Inflammatory macrophage treated with lipopolysaccharide for 4 hours (primary cell): ENCODE data around the gene PIK3CG.

Source experiments
- DNase-seq: peaks from one replicate; pipeline ENCODE4 v3.0.0-alpha.2; 2020

The PIK3CG gene

DNA sequence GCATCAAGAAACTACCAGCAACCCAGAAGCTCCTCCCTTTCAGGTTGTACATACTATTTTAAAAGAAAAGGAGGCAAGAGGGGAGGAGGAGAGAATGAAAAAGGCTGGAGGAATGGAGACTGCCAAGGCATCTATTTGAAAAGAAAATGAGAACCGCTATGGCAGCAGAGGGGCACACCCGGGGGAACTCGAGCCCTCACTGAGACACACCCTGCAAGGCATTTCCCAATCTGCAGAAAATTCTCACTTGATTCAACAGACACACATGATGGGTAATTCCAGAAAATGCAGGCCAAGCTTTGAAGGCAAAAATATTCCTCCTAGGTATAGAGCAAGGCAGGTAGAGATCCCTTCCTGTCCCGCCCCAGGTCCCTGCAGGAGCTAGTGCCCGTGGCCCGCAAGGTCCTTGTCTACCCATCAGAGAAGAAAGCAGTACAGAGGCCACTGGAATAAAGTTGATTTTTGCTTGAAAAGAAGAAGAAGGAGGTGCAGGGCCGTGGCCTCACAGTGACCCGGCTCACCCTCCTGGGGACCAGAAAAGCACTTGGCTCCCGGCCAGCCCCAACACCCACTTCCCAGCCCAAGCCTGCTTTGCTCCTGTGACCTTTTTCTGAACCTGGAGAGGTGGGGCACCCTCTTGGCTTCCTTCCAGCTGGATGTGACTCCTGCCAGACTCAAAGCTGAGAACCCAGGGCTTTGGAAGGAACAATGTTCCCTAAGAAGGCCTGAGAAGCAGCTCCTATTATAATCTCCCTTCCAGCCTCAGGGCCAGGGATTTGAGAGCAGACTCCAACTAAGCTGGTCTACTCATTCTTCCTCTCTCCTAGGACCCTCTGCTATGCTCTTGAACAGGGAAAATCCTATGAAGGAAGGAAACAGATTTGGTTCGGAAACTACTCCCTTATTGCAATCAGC is 6.2 kb upstream of the PIK3CG start:
- peak; percentile 65 for DNase-seq

DNA sequence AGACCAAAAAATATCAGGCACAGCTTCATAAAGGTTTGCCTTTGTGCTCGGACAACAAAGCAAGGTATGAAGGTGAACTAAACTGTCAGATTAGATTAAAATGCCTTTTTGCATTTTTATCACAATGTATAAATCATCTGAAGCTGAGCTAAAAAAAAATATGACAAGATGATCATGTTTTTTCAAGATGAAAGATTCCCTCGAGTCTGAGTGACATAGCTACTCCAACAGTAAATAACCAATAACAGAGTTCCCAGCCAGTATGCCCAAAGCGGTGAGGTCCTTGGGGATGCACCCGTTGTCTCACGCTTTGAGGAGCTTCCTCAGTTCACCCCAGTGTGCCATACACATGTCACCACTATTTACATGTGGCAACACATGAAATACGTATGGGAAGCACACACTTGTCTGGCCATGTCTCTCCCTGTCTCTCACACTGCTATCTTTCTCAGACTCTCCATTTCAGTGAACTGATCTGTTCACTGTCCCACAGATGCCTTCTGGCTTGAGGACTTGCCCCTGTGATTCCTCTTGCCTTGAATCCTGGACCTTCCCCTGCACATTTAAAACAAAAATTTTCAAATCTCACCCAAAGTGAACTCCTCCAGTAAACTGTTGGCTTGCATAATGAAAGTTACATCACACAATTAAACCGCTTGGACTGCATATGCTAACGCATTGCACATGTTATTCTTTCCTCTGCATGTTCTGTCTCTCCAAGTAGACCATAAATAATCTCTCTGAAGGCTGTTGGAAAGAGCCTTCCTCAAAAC is 2.6 kb upstream of the PIK3CG start:
- peak; percentile 59 for DNase-seq

DNA sequence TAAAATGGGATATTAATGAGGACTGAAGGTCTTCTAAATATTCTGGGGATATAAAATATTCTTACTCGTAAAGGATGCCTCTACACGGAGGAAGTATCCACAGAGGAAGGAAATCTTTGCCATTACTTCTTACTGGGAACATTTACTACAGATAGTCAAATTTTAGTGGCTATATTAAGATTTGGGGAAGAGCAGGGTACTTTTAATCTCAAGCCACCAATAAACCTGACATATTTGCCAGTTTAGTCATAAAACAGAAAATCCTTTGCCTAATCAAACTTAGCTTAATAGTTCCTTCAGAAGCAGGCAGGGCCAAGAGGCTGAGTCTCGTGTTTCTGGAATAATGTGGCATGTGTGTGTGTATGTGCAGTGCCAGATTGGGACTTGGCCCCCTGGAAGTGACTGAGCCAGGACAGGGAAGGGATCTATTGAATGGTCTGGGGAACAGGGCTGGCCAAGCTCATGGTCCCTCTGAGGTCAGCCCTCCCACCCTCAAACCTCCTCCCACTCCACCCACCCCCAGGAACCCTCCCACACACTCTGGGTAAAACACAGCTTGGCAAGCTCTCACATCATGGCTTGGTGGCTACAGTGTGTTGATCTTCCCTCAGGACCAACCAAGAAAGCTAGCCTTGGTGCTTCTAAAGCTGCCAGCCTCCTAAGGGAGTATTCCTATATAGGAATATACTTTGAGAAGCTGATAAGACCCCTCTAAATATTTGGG is 1.6 kb upstream of the PIK3CG start:
- DNase-seq: peak; percentile 25

DNA sequence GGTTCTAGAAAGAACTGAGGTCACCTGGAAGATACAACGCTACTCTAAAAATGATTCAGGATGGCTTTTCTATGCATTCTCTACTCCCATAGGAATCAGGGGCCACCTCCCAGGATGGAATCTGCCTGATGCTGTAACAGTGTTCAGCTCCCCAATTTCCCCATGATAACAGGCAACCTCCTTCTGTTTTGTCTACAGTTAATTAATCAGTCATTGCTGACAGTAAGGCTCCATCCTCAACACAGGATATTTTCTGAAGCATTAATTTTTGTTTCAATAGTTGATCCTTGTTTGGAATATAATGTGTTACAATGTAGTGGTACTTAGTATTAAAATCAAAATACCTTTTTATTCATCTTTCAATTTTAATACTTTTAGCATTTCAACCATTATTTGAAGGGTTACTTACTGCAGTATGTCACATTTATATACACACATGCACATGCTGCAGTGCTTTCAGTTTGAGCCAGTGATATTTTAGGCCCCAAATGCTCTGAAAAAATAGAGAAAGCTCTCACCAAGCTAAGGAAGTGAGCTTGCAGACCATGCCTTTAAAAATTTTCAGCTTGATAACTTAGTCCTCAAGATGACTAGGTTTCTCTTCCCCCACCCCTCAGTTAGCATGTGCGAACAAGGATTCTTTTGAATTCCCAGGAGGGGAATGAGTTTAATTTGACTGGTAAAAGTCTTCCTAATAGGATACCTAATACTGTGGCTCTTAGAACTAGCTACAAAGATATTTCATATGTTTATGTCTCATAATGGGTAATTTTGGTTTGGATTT is 592 bp upstream of the PIK3CG start:
- DNase-seq: no peak

DNA sequence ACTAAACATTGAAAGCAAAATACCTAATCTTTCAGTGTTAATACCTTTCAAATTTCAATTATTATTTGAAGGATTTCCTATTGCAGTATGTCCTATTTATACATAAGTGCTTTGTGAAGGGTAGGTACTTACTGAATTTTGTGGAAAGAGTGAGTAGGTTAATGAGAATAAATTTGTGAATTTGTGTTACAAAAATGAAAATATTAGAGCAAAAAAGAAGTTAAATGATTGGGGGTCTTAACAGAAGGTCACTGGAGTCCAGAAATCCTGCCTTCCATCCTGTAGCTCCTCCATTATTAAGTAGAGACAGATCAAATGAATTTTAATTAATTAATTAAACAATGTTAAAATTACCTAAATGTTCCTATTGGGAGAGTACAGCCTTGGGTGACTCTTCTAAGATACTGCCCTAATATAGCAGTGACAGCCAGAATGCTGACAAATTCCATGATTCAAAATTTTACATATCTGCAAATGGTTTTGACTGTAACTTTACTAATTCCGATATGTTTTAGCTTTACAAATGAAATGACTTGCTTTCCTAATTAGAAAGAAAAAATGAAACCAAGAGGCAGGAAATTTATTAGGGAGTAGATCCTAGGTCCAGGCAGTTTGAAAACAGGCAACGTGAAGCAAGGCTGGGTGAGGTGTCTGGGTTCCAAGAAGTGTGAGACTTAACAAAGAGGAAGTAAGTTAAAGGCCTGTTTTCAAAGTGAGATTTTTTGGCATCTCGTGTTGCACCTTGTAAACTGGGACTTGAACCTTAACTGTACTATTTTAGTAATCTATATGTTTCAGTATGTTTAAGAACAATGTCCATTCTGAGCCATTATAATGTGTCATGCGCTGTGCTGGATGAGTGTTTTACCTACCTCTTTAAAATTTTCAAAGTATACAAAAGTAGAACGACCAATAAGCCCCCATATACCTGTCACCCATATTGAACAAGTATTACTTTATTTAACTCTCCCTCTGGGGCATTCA is 1.5 kb downstream of the PIK3CG start:
- peak; percentile 82 for DNase-seq

DNA sequence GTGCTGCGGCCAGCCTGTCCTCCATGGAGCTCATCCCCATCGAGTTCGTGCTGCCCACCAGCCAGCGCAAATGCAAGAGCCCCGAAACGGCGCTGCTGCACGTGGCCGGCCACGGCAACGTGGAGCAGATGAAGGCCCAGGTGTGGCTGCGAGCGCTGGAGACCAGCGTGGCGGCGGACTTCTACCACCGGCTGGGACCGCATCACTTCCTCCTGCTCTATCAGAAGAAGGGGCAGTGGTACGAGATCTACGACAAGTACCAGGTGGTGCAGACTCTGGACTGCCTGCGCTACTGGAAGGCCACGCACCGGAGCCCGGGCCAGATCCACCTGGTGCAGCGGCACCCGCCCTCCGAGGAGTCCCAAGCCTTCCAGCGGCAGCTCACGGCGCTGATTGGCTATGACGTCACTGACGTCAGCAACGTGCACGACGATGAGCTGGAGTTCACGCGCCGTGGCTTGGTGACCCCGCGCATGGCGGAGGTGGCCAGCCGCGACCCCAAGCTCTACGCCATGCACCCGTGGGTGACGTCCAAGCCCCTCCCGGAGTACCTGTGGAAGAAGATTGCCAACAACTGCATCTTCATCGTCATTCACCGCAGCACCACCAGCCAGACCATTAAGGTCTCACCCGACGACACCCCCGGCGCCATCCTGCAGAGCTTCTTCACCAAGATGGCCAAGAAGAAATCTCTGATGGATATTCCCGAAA is 2.7 kb downstream of the PIK3CG start:
- DNase-seq: no peak

DNA sequence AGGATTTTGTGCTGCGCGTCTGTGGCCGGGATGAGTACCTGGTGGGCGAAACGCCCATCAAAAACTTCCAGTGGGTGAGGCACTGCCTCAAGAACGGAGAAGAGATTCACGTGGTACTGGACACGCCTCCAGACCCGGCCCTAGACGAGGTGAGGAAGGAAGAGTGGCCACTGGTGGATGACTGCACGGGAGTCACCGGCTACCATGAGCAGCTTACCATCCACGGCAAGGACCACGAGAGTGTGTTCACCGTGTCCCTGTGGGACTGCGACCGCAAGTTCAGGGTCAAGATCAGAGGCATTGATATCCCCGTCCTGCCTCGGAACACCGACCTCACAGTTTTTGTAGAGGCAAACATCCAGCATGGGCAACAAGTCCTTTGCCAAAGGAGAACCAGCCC is 3.3 kb downstream of the PIK3CG start:
- DNase-seq: no peak

DNA sequence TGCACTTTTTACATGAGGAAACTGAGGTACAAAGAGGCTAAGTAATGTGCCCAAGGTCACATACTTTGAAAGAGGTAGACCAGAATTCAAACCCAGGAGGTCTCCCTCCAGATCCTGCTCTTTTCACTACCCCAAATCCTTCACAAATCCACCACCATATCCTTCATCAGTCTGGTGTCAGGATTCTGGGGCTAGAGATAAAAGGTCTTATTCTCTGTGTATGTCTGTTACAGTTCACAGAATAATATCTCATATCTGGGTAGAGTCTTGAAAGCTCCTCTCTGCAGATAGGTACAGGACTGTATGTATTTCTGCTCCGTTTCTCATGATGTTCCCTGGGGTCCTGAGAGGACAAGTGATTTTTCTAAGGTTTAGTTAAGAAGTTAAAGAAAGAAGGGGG is 4.9 kb downstream of the PIK3CG start:
- no peak for DNase-seq

DNA sequence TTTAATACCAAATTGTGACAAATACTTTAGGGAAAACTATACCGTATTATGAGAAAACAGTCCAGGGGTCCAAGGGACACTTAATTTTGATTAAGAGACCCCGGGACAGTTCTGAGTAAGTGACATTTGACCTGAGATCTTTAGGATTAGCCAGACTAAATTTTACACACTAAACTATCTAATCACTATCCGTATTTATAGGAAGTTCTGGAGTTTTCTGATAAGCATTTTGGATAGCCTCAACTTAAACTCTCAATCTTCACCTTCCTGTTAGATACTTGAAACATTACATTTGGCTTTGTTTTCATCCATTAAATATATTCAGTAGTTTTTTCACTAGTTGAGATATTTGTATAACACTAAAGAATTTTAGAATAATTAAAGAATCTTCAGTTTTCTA is 5.4 kb downstream of the PIK3CG start:
- no peak for DNase-seq

DNA sequence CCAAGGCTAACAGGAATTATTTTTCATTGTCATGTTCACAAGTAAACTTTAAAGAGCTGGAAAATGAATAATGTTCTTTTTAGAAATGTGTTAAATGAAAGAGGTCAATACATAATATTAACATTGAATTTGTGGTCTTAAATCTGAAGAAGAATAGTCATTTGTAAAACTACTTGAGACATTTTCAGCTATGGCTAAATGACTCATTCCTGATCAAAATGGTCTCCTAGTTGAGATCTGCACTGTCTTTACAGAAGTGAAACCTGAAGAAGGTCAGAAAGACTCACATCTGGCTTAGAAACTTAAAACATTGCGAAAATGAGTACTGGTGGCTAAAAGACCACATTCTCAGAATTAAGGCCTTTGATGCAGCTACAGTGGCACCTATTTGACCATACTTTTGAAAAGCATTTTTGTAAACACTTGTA is 5.9 kb downstream of the PIK3CG start:
- DNase-seq: peak; percentile 94

DNA sequence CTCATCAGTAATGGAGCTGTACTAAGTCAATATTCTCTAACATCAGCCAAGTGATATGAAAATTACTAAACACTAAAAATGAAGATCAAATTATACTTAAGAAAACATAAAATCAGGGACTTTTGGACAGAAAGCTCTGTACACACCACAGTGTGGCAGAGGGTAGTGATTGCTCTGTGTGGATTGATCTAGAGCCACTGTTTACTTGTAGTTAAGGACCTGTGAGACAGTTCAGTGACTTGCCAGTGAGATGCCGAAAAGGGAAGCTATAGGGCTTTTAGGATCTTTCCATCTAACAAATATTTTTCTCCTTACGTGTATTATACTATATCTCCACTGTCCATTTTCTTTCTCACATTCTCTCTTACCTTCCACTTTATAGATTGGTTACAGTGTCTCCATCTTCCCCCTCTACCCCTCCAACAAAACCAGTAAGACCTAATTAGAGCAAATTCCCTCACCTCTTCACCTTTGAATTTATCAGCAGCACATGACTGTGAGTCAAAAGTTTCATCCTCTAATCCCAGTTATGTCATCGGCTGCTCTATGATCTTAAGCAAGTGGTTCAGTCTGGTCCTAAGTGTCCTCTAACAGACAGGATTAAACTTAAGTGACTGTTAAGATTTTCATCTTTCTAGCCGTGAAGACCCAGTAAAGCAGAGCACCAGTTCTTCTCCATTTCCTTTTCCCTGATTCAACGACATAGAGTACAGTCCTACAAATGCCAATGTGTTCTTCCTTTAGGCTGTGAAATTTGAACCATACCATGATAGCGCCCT is 6.9 kb downstream of the PIK3CG start:
- peak; percentile 73 for DNase-seq

DNA sequence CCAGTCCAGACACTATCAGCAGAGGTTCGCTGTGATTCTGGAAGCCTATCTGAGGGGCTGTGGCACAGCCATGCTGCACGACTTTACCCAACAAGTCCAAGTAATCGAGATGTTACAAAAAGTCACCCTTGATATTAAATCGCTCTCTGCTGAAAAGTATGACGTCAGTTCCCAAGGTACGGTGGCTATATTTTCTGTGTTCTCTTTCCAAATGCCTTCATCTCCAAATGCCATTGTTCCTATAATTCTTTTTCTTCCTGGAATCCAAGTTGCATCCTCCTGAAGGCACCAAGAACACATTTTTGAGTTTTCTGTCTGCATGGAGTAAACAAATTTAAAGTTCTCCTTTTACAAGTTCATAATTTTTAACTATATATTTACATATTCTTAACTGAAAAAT is 7.7 kb downstream of the PIK3CG start:
- no peak for DNase-seq

DNA sequence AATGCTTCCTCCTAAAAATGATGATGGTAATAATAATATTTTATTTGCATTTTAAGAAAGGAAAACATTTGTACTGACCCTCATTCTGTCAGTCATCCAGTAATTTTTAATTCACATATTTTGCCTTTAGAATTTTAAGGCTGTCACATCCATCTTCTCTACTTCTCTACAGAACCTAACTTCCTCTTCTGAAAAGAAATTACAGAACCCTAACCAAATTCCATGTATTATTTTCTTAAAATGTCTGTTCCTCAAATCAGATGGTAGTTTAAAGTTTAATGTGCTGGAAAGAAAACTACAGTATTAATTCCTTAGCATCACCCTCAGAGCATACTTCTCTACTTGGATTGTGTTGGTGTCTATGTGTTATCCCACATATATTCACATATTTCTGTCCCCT is 9.0 kb downstream of the PIK3CG start:
- DNase-seq: no peak

DNA sequence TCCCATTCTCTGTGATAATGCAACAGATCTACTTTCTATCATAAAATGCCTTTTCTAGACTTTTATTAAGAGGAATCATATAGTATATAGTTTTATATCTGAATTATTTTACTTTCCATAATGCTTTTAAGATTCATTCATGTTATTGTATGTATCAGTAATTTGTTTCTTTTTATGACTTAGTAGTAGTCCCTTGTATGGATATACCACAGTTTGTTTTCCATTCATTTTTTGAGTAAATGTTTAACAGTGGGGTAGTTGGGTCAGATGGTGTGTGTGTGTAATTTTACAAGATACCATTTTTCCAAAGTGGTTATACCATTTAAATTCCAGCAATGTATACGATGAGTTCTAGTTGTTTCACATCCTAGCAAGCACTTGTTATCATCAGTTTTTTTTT is 10.4 kb downstream of the PIK3CG start:
- DNase-seq: no peak

DNA sequence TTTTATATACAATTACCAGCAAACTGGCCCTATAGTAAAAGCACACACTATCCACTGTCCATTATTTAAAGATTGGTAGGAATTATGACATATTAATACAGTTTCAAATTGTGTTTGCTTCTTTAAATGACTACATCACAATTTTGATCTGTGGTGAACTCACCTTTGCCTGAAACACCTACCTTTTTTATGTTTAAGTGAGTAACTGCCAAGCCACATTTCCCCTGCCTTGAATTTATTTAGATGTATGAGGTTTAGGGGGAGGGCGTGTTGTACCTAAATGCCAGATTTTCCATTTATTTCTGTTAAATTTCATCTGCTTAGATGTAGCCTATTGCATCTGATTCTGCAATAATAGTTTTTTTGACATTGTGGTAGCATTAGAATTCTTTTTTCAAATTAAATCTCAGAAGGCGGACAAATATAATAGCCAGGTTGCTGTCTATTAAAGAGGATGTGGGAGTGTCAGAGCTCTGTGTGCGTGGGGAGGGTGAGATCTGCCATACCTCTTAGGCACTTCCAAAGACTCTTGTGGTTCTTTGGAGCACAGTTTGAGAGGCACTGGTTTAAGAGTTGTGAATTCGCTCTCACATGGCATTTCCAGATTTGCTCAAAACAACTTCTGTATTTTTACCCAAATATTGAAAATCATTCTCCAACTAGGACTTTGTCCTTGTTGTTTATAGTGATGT is 13.8 kb downstream of the PIK3CG start:
- DNase-seq: no peak

DNA sequence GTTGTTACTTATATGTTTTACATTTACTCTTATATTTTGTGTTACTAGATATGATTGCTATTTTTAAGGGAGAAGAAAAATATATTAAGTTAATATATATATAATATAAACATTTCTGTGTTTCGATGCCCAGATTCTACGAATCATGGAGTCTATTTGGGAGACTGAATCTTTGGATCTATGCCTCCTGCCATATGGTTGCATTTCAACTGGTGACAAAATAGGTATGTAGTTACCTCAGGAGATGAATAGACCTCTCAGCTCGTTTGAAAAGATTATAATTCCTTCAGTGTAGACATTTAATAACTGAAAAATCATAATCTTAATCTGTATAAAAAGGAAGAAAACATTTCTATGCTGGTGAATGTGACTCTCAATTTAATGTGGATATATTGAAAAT is 16.9 kb downstream of the PIK3CG start:
- no peak for DNase-seq

DNA sequence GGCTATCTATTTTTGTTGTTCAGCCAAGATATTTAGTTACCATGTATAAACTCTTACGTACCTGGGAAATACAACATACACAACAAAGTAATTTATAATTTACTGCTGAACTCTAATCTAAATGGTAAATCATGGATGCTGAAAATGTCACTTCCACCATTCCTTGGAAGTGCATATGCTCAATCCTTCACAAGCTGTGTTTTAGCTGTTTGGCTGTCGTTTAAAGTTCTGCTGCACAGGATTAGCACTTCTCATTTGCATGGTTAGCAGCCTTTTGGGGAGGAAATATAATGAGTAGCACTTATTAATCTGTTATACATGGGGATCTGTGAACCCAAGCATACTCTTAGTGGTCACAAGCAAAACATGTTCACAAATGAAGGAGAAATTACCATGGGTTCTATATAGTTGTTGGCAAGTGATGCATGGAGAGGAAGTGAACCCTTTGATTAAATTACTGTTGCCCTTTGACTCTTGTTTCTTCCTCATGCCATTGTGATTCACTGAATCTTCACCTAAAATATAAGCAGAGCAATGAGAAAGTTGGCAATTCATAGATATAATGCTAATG is 18.5 kb downstream of the PIK3CG start:
- DNase-seq: no peak

DNA sequence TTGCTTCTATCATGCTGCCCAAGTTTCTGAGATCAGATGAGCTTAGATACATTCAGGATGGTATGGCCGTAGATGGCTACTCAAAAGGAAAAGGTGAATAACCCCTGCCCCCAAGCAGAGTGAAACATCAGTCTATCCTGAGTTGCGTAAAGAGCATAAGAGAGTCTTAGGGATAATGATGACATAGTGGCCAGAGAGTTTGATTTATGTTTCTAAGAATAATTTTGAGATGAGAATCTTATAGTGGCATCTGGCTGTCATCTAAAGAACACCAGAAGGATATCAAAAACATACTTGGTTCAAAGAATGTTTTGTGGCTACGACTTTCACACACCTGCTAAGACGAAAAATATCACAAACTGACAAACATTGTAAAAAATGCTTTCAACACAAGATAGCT is 20.6 kb downstream of the PIK3CG start:
- no peak for DNase-seq

DNA sequence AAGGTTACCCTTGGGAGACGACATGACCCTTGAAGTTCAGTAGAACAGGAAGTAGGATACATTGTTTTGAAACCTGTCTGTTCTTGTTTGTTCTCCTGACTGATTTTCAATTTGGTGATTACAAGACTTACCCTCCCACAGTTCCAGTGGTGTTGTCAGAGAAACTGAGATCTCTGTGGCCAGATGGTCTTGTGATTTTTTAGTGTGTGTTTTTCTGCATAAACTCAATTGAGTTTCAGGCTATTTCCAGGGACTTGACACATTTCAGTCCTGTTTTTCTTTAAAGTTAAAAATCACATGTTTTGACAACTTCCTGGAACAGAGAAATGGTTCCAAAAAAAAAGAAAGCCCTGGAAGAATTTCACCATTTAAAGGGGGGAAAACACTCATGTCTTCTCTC is 22.3 kb downstream of the PIK3CG start:
- DNase-seq: peak; percentile 75
